Measurements from ENCODE around the gene RACK1. TPM values are rescaled to one million over a fixed set of nuclear protein-coding genes. Genes with fewer than 3 reads are reported as not detected.

The RACK1 gene
- total RNA-seq, 4 donors from 2014 or later = 1,656 to 5,035 (median 2,557) TPM

GRCh38 chr5:181220178-181220515 is 23.6 kb downstream of the RACK1 start:
- TF ChIP-seq CTCF (IDR thresholded peaks at IDR 0.05) (no peak), POLR2A (IDR thresholded peaks at IDR 0.05) (no peak)
- Histone ChIP-seq H3K27me3 (no peaks in the 10 kb centered on the region), H3K36me3 (no peaks in the 10 kb centered on the region), H3K4me3 (no peak overlapping the region), H3K4me1 (peaks cover 0 to 5% of the 10 kb centered on the region in 2 donors), H3K9me3 (no peaks in the 10 kb centered on the region), H3K27ac (no peak overlapping the region)
- no peak for DNase-seq
- intact Hi-C loops (cut with DNase I; ENCODE audit: low total_unique reads) = no loop called here

GRCh38 chr5:181219262-181220177 is 24.2 kb downstream of the RACK1 start:
- no peak for TF ChIP-seq CTCF (IDR thresholded peaks at IDR 0.05)
- TF ChIP-seq POLR2A (IDR thresholded peaks at IDR 0.05) = no peak
- Histone ChIP-seq H3K36me3 (no peaks in the 10 kb centered on the region), H3K27ac (no peak overlapping the region), H3K27me3 (no peaks in the 10 kb centered on the region), H3K4me1 (no peaks in the 10 kb centered on the region), H3K9me3 (no peaks in the 10 kb centered on the region), H3K4me3 (no peak overlapping the region)
- intact Hi-C loops (cut with DNase I; ENCODE audit: low total_unique reads) = no loop called here
- DNase-seq = no peak

- TF ChIP-seq CTCF (IDR thresholded peaks at IDR 0.05) = no peak
- TF ChIP-seq POLR2A (IDR thresholded peaks at IDR 0.05) = no peak
- H3K9me3 ChIP-seq = no peaks in the 10 kb centered on the region
- H3K4me3 ChIP-seq = peak overlapping the region; percentile 43 to 47
- no peaks in the 10 kb centered on the region for H3K36me3 ChIP-seq
- intact Hi-C loops (cut with DNase I; ENCODE audit: low total_unique reads) = no loop called here
- H3K27me3 ChIP-seq = no peaks in the 10 kb centered on the region
- peak overlapping the region; percentile 72 to 80 for H3K27ac ChIP-seq
- DNase-seq = no peak
- no peaks in the 10 kb centered on the region for H3K4me1 ChIP-seq
These were observed 24.9 kb downstream of the RACK1 start for GRCh38 chr5:181218795-181219124.

GRCh38 chr5:181217803-181218062 is 26.0 kb downstream of the RACK1 start:
- H3K9me3 ChIP-seq = no peaks in the 10 kb centered on the region
- peak overlapping the region; percentile 43 to 47 for H3K4me3 ChIP-seq
- intact Hi-C loops (cut with DNase I; ENCODE audit: low total_unique reads) = no loop called here
- TF ChIP-seq CTCF (IDR thresholded peaks at IDR 0.05) = no peak
- TF ChIP-seq POLR2A (IDR thresholded peaks at IDR 0.05) = no peak
- no peak for DNase-seq
- no peaks in the 10 kb centered on the region for H3K36me3 ChIP-seq
- H3K4me1 ChIP-seq = no peaks in the 10 kb centered on the region
- peak overlapping the region; percentile 72 to 80 for H3K27ac ChIP-seq
- no peaks in the 10 kb centered on the region for H3K27me3 ChIP-seq

GRCh38 chr5:181217111-181217802 is 26.4 kb downstream of the RACK1 start:
- intact Hi-C loops (cut with DNase I; ENCODE audit: low total_unique reads) = no loop called here
- H3K9me3 ChIP-seq = no peaks in the 10 kb centered on the region

More at GRCh38 chr5:181217111-181217802, 26.4 kb downstream of the RACK1 start:
- peak overlapping the region; percentile 43 to 47 for H3K4me3 ChIP-seq
- DNase-seq = peak; percentile 50 to 52
- H3K27ac ChIP-seq = peak overlapping the region; percentile 72 to 80
- H3K27me3 ChIP-seq = no peaks in the 10 kb centered on the region
- TF ChIP-seq POLR2A (IDR thresholded peaks at IDR 0.05) = no peak
- TF ChIP-seq CTCF (IDR thresholded peaks at IDR 0.05) = peak in 1 of 4 experiments; percentile 28
- no peaks in the 10 kb centered on the region for H3K36me3 ChIP-seq
- no peaks in the 10 kb centered on the region for H3K4me1 ChIP-seq

All from uterus (tissue), 4 donors.